Activated T-cell treated with anti-CD3 and anti-CD28 coated beads for 4 hours (primary cell): Measurements from ENCODE around the gene NAA11.

Experiments used
- DNase-seq: peaks from one replicate; pipeline ENCODE4 v3.0.0-alpha.2; 2020

Gene NAA11

DNA sequence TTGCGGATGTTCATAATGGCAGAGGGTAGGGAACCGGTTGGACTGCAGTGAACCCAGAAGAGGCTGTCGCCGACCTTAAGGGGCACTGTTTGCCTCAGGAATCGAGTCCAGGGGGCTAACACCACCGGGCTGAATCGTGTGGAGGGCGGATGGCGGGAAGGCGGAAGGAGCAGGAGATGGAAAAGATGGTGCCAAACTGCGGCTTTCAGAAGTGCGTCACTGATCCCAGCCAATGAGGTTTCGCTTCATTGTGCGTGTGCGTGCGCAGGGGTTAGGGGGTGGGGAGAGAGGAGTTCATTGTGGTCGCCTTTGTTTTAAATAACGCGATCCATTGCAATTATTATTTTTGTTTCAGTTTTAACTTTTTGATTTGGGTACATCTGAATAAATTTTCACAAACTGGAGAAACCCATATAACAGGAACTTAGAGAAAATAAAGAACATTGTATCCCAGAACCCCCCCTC is at the start of gene NAA11:
TSS of gene NAA11 (minus strand) at position 198 of the 465 bp plus-strand sequence. CDS start at position 14, 184 bp downstream.
- no peak for DNase-seq

DNA sequence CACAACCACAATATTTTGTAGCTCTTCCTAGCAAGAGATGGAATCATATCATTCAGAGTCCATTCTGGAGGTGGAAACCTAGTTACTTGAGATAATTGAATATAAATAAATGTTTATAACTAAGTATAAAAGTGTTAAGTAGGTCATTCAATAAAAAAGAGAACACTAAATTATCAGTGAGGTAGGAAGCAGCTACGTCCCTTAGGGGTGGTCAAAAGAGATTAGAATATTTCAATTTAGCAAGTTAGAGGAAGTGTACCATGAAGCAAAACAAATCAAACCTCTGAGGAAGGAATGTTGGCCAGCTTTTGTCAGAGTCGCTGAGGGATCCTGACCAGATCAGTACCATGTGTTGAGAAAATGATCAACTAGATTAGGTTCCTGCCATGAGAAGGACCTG is 44.2 kb upstream of the NAA11 start:
- no peak for DNase-seq

DNA sequence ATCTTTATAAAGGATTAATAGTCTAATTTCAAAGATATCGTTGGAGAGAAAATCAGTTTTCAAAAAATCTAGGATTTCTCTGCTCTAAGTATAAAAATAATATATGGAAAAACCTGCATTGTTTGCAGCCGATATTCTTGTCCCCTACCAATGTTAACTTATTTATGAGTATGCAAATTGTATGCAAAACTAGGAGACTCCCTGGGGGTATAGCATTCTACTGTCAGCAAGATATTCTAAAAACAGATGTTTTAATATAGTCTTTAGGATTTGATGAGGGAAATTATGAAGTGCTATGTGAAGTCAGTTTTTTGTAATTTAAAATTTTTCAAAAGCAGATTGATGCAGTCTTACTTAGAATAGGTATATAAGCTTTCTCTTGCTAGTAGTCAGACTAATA is 41.2 kb upstream of the NAA11 start:
- DNase-seq, result no peak

DNA sequence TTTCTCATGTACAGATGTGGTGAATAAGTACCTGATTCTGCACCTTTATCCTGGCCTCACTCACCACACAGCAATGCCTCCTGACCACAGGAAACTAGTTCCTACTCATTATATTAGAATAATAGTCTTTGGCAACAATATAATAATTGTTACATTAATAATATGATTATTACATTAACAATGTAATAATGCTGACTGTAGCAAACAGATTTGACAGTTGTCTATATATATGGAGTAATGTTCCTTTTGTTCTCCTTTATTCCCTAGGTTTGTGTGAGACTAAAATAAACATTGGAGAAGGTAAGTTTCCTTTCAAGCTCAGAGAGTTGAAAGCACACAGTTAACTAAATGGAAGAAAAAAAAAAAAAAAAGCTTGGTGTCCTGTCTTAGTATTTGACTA is 40.6 kb upstream of the NAA11 start:
- no peak for DNase-seq

DNA sequence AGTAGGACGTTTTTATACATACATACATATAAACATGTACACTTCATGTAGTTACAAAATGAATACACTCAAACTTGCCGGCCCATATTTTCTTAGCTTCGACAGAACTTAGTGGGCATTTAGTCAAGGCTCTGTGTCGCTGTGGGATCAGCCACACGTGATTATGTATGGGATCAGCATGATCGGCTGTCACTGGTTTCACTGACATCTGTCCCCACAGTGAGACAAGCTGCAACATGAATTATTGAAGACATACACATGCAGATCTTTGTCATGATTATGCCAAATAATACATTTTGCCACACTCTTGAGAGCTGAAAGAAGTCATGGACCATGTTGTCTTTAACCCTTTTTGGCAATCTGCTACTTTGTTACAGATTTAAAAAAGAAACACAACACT is 38.2 kb upstream of the NAA11 start:
- DNase-seq, result no peak

DNA sequence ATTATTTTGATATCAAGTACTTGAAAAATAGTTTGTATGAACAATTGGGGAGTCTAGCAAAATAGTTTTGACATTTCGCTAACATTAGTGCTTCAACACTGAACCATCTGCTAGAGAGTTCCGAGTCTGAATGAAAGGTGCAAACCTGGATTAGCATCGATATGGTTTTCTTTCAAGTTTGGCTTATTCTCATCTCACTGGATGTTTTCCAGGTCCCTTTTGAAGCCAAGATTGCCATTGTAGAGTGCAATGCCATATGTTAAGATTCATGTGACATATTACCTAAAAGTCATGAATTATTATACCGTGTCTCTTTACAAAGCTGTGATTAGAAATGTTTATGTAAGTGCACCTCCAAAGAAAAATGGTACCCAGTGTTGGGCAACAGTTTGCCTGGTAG is 36.8 kb upstream of the NAA11 start:
- no peak for DNase-seq

DNA sequence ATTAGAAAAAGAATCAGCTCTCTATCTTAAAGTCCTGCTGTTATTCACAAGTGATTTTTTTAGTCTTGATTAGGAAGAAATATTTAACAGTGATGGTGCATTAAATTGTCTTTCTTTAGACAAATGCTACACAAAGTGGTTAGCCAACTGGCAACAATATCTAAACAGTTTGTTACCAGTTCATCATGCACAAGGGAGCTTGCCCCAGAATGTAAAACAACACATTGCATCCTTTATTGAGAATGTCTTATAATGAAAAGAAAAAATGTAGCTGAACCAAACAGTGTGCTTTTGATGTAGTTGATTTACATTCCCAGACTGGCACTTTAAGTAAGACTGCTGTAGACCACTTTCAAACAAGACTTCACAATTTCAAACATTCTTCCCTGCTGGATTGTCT is 34.1 kb upstream of the NAA11 start:
- DNase-seq, result no peak

DNA sequence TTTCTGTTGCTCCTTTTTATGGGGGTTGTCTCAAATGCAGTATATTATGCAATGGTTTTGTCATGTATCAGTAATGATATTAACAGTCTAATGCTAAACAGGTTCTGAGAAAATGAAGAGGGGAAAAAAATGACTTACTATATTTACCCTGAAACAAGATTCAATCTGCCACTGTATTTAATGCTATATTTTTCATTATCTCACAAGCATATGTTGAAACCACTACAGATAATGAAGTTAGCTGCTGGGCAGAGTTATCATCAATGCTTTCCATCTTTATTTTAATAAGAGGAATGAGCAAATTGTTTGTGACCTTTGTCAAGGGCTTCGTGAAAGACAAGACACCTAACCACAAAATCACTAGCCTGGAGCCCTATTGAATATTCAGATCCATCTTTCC is 32.6 kb upstream of the NAA11 start:
- no peak for DNase-seq

DNA sequence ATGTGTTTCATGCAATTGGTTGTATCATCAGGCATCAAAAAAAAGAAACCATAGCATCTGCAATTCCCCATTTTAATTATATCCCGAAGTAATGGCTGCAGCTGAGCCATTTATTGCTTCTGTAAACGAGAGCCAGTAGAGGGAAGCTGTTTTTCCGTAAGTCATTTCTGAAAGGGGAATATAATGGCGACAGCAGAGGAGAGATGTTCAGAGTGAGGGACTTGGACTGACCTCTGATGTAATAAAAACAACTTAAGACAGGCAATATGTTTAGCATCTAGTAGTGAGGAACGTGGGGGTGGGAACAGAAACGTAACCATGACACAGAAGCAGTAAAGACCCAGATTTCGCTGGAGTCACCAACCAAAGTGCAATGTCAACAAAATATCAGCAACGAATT is 31.5 kb upstream of the NAA11 start:
- DNase-seq, result no peak

DNA sequence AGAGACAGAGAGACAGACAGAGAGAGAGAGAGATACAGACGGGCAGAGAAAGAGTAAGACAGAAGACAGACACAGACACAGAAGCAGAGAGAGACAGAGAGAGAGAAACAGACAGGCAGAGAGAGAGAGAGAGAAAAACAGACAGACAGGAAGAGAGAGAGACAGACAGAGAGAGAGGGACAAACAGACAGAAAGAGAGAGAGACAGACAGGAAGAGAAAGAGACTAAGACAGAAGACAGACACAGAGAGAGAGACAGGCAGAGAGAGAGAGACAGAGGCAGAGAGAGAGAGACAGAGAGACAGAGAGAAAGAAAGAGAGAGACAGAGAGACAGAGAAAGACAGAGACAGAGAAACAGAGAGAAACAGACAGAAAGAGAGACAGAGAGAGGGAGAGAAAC is 27.2 kb upstream of the NAA11 start:
- DNase-seq, result no peak

DNA sequence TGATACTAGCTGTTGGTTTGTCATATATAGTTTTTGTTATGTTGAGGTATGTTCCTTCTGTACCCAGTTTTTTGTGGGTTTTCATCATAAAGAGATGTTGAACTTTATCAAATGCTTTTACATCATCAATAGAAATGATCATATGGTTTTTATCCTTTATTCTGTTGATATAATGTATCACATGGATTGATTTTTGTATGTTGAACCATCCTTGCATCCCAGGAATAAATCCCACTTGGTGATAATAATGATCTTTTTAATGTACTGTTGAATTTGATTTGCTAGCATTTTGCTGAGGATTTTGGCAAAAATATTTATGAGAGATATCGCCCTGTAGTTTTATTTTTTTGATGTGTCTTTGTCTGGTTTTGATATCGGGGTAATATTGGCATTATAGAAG is 22.5 kb upstream of the NAA11 start:
- no peak for DNase-seq

DNA sequence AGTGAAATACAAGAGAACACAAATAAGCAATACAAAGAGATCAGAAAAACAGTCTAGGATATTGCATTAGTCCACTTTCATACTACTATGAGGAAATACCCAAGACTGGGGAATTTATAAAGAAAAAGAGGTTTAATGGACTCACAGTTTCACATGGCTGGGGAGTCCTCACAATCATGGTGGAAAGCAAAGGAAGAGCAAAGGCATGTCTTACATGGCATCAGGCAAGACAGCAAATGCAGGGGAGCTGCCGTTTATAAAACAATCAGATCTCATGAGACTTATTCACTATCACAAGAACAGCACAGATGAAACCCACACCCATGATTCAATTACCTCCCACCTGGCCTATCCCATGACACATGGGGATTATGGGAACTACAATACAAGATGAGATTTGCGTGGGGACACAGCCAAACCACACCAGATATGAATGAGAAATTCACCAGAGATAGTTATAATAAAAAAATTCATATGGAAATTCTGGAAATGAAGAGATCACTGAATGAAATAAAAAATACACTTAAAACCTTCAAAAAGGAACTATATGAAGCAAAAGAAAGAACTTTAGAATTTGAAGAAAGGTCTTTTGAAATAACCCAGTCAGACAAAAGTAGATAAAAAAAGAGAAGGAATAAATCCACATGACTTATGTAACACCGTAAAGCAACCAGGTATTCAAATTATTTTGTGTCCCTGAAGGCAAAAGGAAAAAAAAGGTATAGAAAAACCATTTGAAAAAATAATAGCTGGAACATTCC is 16.2 kb upstream of the NAA11 start:
- no peak for DNase-seq

DNA sequence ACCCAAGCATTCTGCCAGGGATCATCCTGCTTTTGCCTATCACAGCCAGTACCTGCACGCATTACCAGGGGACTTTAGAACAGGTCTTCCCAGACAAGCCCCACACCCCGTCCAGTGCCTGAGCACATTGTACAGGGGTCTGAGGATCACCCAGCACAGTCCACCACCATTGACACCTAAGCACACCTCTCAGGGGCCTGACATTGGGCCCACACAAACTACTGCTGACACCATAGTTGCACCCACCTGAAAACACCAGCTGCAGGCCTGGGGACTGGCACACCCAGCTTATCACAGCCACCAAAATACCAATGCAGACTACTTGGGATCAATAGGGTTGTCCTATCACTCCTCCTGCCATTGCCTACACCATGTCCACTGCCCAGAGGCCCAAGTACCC is 14.7 kb upstream of the NAA11 start:
- DNase-seq, result no peak

DNA sequence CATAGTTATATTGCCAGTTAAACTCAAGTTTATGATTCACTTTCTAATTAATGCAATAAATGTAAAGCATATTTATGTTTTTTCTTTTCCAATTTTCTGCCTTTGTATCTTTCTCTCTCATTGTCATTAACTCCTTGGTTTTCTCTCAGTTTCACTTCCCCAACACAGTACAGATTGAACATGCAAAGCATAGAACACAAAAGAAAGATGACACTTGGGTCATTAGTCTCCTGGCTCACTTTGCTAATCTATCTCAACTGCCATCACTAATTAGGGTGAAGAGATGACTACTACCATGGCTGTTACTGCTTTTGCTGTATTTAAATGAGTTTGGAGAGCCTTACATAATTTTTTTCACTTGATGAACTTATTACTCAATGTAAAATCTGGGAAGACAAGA is 12.3 kb upstream of the NAA11 start:
- no peak for DNase-seq

DNA sequence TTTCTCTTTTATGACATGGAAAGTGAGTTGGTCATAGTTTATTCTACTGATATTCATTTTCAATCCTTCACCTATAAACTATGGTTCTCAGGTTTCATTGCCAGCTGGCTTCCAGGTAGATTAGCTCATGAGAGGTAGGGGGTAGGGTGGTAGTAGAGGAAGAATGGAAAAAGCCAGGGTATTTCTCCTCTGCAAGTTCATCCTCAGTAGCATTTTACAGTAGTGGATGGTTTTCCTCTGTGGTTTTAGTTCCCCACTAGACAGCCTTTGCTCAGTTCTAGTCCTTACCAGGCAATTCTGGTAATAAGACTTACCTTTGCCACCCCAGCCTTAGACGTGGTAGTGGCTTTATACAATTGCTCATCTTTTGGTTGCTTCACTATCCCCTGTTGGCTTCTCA is 8.9 kb upstream of the NAA11 start:
- DNase-seq, result no peak

DNA sequence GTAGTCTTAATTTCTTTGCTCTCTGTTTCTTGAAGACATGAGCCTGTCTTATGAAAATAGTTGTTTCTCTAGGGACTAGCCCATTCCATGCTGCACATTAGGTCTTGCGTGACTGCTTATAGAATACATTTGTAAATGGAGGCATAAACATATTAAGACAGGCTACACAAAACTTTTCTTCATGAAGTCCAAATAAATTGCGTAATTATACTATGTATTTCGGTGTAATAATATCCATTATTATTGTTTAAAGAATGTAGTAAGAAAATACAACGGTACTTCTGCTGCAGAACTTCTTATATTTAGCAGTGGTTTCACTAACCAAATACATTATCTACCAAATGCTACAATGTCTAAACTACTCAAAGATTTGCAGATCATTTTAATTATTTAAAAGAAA is 8.5 kb upstream of the NAA11 start:
- no peak for DNase-seq

DNA sequence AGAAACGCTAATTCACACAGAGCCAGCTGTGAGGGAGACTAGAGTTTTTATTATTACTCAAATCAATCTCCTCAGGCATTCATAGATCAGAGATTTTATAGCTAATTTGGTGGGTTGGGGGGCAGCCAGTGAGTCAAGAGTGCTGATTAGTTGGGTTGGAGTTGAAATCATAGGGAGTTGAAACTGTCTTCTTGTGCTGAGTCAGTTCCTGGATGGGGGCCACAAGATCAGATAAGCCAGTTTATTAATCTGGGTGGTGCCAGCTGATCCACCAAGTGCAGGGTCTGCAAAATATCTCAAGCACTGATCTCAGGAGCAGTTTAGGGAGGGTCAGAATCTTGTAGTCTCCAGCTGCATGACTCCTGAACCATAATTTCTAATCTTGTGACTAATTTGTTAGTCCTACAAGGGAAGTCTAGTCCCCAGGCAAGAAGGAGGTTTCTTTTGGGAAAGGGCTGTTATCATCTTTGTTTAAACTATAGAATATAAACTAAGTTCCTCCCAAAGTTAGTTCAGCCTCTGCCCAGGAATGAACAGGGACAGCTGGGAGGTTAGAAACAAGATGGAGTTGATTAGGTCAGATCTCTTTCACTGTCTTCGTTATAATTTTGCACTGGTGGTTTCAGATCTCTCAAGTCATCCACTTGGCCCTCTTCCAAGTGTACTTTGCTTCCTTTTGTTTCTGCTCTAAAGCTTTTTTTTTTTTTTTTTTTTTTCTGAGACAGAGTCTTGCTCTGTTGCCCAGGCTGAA is 5.4 kb upstream of the NAA11 start:
- no peak for DNase-seq

DNA sequence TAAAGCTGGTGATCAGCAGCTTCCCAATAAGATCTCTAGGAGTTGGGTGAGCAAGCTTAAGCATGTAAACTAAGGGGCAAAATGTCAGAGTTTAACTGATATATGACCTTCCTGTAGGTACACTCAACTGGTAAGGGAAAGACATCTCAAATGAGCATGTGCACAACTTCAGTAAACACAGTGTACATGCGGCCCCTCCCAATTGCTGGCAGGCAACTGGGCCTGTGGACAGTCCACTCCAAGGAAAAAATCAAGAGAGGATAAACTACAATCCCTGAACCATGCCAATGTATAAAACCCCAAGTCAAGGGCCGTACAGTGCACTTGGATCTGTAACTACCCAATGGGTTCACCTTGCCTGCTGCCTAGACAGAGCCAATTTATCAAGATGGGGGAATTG is 4.9 kb upstream of the NAA11 start:
- no peak for DNase-seq

DNA sequence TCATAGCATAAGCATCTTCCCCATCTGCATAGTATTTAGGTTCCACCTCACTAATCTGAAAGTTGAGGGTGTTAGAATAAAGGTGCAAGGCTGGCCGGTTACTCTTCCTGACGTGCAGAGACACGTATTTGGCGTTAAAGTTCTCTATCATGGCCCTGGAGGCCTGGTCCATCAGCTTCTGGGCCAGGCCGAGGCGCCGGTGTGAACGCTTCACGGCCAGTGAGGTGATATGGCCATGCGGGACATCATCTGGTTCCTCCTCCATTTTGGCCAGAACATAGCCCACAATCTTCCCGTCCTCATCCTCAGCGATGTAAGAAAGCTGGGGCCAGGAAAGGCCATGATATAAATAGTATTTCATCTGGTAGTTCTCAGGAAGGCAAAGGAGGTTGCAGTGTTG is 425 bp downstream of the NAA11 start:
- DNase-seq, result no peak

DNA sequence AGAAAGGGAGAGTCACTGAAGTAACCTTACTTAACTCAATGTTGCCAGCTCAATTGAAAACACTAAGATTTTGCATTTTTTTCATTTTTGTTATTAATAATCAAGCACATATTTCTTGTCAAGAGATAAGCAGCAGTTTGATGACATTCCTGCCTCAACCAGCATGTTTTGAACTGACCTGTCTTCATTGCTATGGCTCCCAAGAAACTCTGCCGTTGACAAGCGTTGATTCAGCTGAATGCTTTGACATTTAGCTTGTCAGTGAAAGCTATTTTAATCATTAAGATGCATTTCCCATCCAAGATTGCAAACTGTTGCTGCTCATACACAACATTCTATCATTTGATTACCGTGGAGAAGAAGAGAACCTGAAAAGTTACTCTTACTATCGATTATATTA is 5.9 kb downstream of the NAA11 start:
- no peak for DNase-seq

DNA sequence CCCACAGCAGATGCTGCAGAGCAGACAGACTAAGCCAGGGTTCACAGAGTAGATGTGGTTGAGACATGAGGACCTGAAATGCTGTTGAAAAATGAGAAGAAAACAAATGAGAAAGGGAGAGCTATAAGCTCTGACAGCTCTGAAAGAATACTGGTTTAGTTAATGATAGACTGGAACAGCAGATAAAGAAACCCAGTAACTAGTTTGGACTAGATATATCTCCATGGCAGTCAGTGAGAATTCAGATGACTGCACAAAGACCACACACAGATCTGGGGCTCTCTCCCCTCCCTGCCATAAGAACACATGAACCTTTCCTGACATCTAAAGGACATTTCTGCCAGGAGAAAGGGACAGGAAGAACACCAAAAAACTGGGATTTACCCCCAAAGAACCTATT is 8.2 kb downstream of the NAA11 start:
- no peak for DNase-seq

DNA sequence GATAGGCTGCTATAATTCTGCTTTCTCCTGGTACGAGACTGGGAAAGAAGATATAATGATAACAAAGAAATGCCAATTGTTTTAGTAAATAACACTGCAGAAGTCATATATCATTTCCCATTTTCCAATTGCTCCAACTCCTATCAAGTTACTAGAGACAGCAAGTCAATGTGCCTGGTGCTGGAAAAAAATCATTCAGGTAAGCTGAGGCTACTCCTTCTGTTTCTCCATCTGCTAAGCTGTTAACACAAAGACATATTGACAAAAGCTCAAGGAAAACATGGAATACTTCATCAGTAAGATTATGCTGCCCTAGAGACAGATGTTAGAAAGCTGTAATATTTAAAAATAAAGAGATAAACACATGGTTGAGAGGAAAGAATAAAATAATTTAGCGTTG is 10.0 kb downstream of the NAA11 start:
- DNase-seq, result no peak

DNA sequence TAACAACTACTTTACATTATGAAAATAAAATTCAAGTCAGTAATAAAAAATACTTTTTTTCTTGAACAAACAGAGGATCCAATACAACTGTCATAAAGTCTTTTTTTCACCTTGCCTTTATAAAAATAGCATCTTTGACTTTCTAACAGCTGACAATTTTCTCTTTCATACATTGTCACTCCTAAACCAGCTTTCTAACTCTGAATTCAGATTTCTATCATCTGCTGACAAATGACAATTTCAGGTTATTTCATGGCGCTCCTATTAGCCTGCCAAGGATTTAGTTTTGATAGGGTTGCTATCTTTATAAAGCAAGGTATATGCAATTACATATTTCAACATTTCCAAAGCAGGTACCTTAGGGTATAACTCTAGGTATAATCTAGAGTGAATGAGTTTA is 14.6 kb downstream of the NAA11 start:
- no peak for DNase-seq

DNA sequence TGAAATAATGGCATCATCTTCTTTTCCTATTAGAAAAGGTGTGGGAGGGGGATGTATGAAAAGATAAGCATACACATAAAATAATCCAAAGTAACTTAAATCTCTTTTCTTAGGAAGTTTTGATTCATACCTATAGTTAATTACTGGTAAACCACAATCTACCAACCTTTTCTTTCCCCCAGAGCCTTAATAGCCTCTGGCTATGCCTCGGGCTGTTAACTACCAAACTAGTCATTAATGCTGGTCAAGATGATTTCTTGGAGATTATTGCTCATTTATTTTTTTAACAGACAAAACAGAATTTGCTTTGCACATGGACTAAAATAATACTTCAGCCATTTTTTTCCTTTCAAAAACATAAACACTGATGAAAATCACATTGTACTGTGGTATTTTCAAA is 16.9 kb downstream of the NAA11 start:
- no peak for DNase-seq

DNA sequence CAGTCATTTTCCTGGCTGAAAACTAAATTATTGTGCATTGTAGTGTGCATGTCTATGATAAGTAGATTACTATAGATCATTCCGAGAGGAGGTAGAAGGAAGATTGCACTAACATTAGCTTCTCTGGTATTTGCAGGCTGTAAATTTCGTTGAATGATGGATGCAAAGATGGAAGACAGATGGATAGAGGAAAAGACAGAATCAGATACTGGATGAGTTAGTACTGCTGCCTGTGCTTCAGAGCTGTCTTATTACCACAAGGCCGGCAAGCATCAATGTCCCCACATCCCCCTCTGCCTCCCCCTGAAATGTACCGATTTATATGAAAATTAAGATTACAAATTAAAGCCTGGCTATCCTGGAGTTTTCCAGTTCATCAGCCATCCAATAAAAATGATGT is 17.7 kb downstream of the NAA11 start:
- DNase-seq, result no peak
